NCI-H524 treated with DMSO at 0.1 percent for 48 hours (cell line): ENCODE data around the gene HOXD8.
A peak's percentile ranks its signal among the peaks of the same experiment; 100 is the strongest.

Source experiments
- DNase-seq: peaks from one replicate; lab custom pipeline; 2025; lab: John Stamatoyannopoulos, UW

Gene HOXD8

GRCh38 chr2:176130957-176131847, 1.7 kb downstream of the HOXD8 start:
- no peak for DNase-seq

DNA sequence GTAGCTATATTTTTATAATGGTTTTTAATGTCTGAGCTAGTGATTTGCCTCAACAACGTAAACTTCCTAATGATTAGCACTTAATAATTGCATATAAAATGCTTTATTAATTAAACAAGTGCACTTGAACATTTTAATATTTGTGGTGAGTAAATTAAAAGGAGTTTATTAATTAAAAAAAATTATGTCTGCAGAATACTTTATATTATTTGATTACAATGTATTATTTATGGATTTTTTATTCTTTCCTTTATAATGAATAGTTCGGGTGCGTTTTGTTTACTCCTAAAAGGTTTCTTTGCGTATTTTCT, 2.3 kb downstream of the HOXD8 start:
- DNase-seq: no peak

DNA sequence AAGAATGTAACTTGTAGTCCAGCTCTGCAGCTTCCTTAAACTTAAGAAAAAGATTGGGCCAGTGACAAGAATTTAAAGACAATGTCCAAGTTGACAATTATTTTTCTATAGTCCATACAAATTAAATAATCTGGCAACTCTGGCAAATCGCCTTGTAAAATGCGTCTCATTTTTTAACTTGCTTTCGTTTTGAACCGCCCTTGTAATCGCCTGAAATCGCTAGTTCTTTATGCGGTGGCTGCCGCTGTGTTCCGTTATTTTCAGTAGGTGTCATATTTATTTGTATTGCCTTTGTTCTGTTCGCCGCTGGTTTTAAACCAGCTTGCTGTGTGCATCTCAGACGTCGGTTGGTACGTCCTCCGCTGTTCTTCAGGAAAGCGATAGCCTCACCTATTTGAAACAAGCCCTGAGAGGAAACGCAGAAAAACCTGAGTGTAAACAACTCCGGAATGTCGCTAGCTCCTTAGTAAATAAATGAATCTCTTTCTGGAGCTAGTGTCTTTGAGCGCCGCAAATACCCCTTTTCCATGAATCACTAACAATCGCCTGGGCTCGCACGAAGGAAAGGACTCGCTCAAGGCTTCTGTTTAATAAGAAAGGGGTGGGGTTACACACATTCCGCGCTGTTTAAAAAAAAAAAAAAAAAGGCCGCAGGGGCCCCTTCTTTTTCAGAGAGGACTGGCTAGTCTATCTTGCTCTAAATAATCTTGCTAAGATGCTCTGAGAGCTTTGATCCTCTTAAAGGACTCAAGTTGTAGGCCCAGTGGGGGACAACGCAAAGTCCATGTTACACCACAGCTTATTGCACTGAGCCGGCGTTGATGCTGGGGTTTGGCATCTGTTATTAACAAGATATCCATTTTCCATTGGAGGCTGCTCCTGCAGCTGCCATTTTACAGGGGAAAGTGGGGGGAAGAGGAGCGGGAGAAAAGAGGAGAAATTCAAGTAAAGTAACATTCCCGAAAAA, 3.0 kb downstream of the HOXD8 start:
- peak; percentile 77 for DNase-seq

DNA sequence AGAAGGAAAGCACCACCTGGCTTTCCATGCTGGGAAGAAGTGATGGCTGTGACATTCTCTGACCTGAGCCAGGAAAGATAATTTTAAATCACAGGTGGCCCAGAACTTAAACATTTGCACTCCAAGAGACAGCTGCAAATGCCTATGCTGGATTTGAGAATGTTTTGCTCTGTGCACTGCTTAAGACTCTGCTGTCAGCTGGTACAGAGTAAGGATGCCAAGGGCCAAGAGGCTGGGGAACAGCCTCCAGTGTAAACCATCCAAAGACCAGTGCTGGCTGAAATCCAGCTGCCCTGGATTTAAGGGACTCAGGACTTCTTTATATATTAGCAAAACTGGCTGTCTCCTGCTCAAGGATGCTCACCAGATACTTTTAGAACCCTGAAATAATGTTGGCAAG, 3.9 kb downstream of the HOXD8 start:
- DNase-seq: no peak

GRCh38 chr2:176134035-176134434, 4.5 kb downstream of the HOXD8 start:
- no peak for DNase-seq

DNA sequence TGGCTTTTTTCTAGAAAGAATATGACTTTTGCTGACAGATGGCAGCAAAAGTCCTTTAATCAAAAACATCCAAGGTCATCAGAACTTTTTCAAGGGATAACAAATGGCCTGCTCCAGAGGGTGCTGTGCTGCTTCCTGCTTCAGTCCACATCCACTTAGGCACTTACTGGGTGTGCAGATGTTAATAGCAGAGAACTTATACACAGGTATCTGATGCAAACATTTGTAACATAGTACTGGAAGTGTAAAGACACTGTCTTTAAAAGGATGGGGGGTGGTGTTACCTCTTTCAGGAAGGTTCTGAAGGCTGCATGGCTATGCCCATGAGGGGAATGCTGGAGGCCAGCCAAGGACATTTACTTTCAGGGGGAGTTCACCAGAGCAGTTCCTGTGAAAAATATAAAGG, 5.5 kb downstream of the HOXD8 start:
- no peak for DNase-seq

DNA sequence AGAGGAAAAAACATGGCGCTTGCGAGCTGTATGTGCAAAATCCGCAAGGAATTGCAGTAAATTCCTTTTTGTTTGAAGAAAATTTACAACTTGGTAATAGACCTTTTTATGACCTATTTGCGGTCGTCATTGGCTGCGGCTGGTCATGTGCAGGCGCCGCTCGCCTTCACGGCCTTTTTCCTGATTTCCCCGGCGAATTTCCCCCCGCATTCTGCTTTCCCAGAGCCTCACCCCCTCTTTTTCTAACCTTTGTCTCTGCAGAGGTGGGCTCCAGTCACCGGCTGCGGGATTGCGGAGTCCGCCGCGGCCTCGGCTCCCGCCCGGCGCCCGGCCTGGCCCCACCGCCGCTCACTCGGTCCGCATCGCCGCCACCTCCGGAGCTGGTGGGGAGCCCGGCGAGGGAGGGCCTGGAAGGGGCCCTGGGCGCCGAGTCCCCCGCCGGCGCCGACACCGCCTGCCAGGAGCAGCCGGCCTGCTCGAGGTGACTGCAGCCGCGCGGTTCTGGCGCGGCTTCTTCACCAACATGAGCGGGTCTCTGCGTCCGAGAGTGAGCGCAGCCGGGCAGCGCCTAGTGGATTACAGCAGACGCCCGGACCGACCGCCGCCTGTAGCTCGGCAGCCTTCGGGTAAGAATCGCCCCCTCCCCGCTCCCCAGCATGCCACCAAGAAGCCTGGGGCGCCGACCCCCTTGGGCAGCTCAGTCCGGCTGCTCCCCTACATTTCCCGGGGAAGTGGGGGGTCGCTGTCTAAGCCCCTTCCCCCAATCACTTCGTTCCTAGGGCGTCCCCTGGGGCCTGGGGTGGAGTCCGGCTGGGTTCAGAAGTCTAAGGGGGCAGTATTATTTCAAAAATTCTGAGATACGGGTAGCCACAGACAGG, 7.1 kb downstream of the HOXD8 start:
- no peak for DNase-seq

- DNase-seq: no peak
Measured at GRCh38 chr2:176137252-176137580, 7.7 kb downstream of the HOXD8 start.

- DNase-seq: no peak
Measured at GRCh38 chr2:176137906-176138305, 8.4 kb downstream of the HOXD8 start.

DNA sequence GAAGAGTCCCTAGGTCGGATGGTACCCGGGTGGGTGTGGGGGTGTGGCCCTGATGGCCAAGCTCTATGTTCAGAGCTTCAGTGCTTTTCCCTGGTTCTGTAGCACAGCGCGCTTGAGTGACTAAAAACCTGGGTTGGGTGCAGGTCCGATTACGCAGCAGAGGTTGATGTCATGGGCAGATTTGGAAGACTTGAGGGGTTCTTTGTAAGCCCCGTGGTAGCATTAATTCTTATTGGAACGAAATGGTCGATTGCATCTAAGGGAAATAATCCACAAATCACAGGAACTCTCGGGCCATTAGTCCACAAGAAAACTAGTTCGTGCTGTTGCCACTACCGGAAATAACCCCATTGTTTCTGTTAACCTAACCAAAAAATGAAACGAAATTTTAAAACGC, 9.0 kb downstream of the HOXD8 start:
- no peak for DNase-seq

DNA sequence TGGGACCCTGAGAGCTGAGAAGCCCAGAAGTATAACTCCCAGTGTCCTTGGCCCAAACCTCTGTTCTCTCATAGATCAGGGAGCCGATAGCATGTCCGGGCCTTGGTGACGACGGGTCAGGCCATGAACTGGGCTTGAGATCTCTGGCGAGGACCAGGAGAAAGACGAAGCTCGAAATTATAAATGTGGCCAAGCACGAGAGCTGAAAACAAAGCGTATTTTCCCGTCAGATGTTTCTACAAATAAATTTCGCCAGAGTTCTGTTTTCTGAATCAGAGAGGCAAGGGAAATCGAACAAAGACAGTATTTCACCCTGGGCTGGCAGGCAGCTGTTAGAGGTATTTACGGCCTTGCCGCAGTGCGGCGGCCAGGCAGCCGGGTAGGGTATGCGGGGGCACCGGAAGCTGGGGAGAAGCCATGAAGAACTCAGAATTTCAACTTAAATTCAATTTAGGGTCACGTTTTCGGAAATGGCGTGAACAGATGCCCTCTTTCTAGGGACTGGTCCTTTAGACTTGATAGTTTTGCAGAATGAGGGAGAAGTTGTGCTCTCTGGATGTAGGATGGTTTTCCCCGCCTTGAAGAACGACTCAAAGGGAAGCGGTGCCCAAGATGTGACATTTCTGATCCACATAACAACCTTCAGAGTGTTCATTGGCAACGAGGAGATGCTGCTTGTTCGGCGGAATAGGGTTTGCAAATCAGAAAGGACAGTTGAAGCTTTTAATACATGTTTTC, 9.6 kb downstream of the HOXD8 start:
- no peak for DNase-seq

GRCh38 chr2:176139661-176140512, 10.4 kb downstream of the HOXD8 start:
- DNase-seq: no peak

DNA sequence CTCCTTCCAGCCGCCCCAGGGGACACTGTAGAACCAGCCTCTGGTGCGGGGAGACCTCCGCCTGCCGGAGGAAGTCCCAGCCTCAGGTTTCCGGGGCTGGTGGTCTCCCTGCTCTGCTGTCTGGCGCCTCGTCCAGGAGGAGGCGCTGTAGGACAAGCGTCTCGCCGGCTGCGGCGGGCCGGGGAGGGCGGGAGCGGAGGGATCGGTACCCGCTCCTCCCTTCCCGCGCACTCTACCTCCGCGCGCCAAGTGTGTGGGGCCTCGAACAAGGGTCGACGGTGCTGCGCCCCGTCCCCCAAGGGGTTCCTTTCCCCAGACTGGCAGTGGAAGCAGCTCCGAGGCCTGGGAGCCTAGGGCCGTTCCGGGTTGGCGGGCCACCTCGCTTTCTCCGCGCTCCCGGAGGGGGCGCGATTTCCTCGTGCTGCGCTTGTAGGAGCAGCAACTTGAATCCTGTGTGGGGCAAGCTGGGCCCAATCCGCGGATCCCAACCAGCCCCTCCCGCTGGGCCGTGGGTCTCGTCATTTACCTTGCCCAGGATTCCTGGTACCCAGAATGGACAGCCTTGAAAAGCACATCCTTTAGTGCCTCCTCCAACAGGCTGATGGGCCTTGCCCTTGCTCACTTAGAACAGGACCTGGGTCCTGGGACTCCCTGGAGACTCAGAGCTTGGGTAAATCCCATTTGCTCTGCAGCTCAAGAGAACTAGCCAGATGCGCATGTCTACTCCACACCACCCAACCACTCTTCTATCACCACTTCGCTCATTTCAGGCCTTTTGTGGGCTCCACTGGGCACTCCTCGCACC, 11.2 kb downstream of the HOXD8 start:
- DNase-seq: peak; percentile 55

DNA sequence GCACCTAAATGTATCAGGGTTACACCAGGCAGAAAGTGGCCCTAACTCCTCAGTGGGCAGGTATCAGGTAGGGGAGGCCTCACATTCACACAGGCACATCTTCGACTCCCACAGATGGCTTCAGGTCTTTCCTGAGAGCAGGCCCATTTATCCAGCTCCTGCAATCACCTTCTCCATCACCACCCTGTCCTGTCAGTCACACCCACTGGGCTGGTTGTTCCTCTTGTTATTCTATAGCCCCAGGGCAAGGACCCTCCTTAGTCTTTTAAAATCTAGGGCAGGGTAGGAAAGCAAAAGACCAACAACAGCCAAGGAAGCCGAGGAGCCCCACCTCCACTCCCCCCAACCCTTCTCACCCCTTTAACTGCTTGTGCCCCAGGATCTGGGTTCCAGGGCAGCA, 12.8 kb downstream of the HOXD8 start:
- DNase-seq: no peak

DNA sequence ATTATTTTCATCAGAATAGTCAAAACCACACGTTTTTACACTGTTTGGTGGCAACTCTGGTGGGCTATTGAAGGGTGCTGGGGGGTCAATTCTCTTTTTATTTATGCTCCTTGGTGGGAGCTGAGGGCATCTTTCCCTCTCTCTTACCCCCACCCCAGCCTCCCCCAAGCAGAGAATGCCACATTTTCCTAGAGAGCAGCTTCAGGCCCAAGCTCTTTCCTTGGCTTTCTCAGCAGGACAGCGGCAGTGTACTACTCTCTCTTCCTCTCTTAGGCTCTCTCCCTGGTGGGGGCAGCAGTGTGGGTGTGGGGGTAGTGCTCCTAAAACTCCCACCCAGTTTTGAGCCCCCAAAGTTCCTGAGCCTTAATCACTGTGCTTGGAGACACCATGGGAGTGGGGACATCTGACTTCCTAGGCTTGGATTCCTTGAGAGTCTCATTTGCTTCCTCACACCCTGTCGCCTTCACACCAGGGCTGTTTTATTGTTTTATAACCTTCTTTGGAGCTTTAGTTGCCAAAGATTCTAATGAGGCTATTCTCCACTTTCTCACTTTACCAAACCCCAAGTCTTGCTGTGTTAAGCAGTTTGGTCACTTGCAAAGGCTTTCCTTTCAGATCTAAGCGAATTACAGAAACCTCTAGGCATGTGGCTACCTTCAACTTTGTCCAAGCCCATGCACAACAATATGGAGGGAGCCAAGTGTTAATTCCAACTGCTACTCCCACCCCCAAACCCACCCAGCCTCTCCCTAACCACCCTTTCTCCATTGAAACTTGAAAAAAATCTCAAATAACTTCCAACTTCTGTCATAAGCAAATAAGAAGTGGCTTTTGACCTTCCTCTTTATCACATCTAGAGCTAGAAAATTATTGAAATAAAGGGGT, 15.8 kb downstream of the HOXD8 start:
- no peak for DNase-seq

GRCh38 chr2:176146101-176146500, 16.6 kb downstream of the HOXD8 start:
- no peak for DNase-seq

GRCh38 chr2:176146645-176147044, 17.1 kb downstream of the HOXD8 start:
- DNase-seq: no peak

GRCh38 chr2:176147210-176147799, 17.8 kb downstream of the HOXD8 start:
- no peak for DNase-seq
